Thyroid gland (tissue), 4 donors: ENCODE results near the gene ODF4.

Experiments
- POLR2A ChIP-seq, 2 donors: fragments of 450-650 bp; IDR thresholded peaks; one replicate each; pipeline ENCODE4 v1.6.1; 2017; ENCODE audit warnings: antibody characterized with exemption in 2 of 2, mild to moderate bottlenecking in 2 of 2, moderate library complexity in 1 of 2
- TF ChIP-seq, protein P1 (sequence below), 6 experiments: fragments of 200-600 bp in 3 of 6; fragments of 450-650 bp in 3 of 6; sonication (generic) in 3 of 6; IDR thresholded peaks; one replicate each; pipeline ENCODE4 v1.5.1; 2016 to 2019; ENCODE audit warnings: antibody characterized with exemption in 6 of 6, mild to moderate bottlenecking in 2 of 6, inconsistent platforms in 1 of 6, moderate library complexity in 1 of 6

DNA sequence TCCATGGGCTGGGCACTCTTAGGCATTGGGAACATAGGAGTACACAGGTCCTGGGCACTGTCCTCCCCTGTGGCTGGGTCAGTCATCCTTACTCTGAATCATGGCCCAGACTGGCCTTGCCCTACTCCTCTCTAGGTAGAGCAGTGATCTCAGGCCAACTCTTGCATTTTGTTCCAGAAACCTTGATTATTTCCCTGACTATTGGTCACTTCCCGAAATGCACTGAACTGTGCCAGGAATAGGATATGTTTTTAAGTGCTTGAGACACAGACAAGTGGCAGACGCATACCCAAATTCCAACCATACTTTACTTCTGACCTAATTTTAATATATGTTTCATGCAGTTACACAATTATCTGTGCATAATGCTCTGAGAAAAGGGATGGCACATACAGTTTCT lies 26.6 kb downstream of the ODF4 start:
- TF ChIP-seq, protein P1, sequence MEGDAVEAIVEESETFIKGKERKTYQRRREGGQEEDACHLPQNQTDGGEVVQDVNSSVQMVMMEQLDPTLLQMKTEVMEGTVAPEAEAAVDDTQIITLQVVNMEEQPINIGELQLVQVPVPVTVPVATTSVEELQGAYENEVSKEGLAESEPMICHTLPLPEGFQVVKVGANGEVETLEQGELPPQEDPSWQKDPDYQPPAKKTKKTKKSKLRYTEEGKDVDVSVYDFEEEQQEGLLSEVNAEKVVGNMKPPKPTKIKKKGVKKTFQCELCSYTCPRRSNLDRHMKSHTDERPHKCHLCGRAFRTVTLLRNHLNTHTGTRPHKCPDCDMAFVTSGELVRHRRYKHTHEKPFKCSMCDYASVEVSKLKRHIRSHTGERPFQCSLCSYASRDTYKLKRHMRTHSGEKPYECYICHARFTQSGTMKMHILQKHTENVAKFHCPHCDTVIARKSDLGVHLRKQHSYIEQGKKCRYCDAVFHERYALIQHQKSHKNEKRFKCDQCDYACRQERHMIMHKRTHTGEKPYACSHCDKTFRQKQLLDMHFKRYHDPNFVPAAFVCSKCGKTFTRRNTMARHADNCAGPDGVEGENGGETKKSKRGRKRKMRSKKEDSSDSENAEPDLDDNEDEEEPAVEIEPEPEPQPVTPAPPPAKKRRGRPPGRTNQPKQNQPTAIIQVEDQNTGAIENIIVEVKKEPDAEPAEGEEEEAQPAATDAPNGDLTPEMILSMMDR (IDR thresholded peaks at IDR 0.05): no peak
- no peak for TF ChIP-seq POLR2A (IDR thresholded peaks at IDR 0.05)
